Gastroesophageal sphincter (tissue), 4 donors: Measurements from ENCODE around the gene TMEM61. TPM values are rescaled to one million over a fixed set of nuclear protein-coding genes. Genes with fewer than 3 reads are reported as not detected.
A peak's percentile ranks its signal among the peaks of the same experiment; 100 is the strongest.
"Not testable (repeated sequence)": the region's sequence is repeated elsewhere in the genome, so short reads cannot be mapped to it uniquely, and the experiment has no call there.

Experiments used
- ATAC-seq: fragments of 150-250 bp; one replicate; pipeline ENCODE4 v1.9.1; 2016; ENCODE audit warnings: mild to moderate bottlenecking, moderate library complexity
- H3K27ac ChIP-seq, 4 donors: fragments of 200-600 bp; sonication (generic) in 3 of 4; 1 replicate in 3 of 4; 2 replicates in 1 of 4; pipeline ENCODE4 v1.5.1; 2016 to 2019
- H3K27me3 ChIP-seq: fragments of 200-600 bp; sonication (generic); one replicate; pipeline ENCODE4 v1.5.1; 2019
- H3K36me3 ChIP-seq, 2 donors: fragments of 200-600 bp; sonication (generic); one replicate each; pipeline ENCODE4 v1.5.1; 2019; ENCODE audit warnings: control low read depth in 1 of 2
- H3K4me1 ChIP-seq, 3 donors: fragments of 200-600 bp; sonication (generic); 1 replicate in 2 of 3; 2 replicates in 1 of 3; pipeline ENCODE4 v1.5.1; 2016 to 2019; ENCODE audit warnings: control low read depth in 2 of 3
- H3K4me3 ChIP-seq, 2 donors: fragments of 200-600 bp; sonication (generic); one replicate each; pipeline ENCODE4 v1.5.1; 2019; ENCODE audit warnings: mild to moderate bottlenecking in 1 of 2, moderate library complexity in 1 of 2
- H3K9me3 ChIP-seq, 3 donors: fragments of 200-600 bp; sonication (generic); one replicate each; pipeline ENCODE4 v1.5.1; 2017 to 2019; ENCODE audit warnings: control low read depth in 2 of 3
- EP300 ChIP-seq: sonication (generic); formaldehyde crosslinking; IDR thresholded peaks from one replicate; pipeline ENCODE4 v1.6.1; 2017; ENCODE audit warnings: antibody characterized with exemption, mild to moderate bottlenecking
- POLR2A ChIP-seq, 2 donors: fragments of 450-650 bp; IDR thresholded peaks; one replicate each; pipeline ENCODE4 v1.6.1; 2017; ENCODE audit warnings: antibody characterized with exemption in 2 of 2, mild to moderate bottlenecking in 2 of 2, moderate library complexity in 1 of 2
- POLR2AphosphoS5 ChIP-seq: sonication (generic); formaldehyde crosslinking; IDR thresholded peaks from one replicate; pipeline ENCODE4 v1.6.1; 2017; ENCODE audit warnings: antibody characterized with exemption
- WGBS, 2 donors: methylation state at CpG; one replicate each; pipeline ENCODE4 v1.1.5; 2018; ENCODE audit warnings: low coverage in 1 of 2; 5-methylcytosine and 5-hydroxymethylcytosine counted together
- total RNA-seq, 4 donors: library from RNA; depleted of rRNA; stranded (reverse); fragments of >200 nt; gene quantifications; one replicate each; pipeline ENCODE4 v1.1.0, GENCODE V29; 2016
- TF ChIP-seq, protein P1 (sequence below), 4 experiments: fragments of 200-600 bp in 2 of 4; fragments of 450-650 bp in 2 of 4; sonication (generic) in 1 of 4; IDR thresholded peaks; one replicate each; pipeline ENCODE4 v1.5.1; 2017 to 2019; ENCODE audit warnings: antibody characterized with exemption in 4 of 4, mild to moderate bottlenecking in 2 of 4, moderate library complexity in 2 of 4

Gene TMEM61
- total RNA-seq, 4 donors from 2014 or later = 1.5 to 2.5 (median 1.5) TPM; not detected in 1

DNA sequence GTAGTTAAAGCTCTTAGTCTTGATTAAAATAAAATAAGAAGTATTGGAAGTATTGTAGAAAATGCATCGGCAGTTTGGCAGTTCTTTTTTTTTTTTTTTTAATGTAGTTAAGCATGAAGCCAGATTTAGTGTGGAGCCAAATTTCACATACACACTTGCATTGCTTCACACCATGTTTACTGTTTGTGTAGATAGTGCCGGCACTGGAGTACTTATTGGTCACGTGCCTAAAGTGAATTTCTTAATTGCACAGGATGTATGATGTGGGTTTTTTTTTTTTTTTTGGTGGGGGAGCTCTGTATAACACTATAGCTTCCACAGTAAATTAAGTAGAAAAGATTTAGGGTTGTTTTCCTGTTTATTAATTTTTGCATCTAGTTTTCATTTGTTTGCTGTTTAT is 21.2 kb upstream of the TMEM61 start:
- Histone ChIP-seq H3K36me3 (no peaks in the 10 kb centered on the region), H3K9me3 (peaks cover 0 to 7% (median 0%) of the 10 kb centered on the region in 3 donors), H3K27me3 (no peaks in the 10 kb centered on the region), H3K27ac (no peak overlapping the region), H3K4me1 (no peaks in the 10 kb centered on the region), H3K4me3 (no peak overlapping the region)
- WGBS, 2 donors = 63 to 65% methylated on average over 3 of the region's 3 CpGs
- TF ChIP-seq, protein P1, sequence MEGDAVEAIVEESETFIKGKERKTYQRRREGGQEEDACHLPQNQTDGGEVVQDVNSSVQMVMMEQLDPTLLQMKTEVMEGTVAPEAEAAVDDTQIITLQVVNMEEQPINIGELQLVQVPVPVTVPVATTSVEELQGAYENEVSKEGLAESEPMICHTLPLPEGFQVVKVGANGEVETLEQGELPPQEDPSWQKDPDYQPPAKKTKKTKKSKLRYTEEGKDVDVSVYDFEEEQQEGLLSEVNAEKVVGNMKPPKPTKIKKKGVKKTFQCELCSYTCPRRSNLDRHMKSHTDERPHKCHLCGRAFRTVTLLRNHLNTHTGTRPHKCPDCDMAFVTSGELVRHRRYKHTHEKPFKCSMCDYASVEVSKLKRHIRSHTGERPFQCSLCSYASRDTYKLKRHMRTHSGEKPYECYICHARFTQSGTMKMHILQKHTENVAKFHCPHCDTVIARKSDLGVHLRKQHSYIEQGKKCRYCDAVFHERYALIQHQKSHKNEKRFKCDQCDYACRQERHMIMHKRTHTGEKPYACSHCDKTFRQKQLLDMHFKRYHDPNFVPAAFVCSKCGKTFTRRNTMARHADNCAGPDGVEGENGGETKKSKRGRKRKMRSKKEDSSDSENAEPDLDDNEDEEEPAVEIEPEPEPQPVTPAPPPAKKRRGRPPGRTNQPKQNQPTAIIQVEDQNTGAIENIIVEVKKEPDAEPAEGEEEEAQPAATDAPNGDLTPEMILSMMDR (IDR thresholded peaks at IDR 0.05) = no peak
- TF ChIP-seq POLR2AphosphoS5 (no peak), EP300 (no peak), POLR2A (IDR thresholded peaks at IDR 0.05) (no peak)
- ATAC-seq = no peak

DNA sequence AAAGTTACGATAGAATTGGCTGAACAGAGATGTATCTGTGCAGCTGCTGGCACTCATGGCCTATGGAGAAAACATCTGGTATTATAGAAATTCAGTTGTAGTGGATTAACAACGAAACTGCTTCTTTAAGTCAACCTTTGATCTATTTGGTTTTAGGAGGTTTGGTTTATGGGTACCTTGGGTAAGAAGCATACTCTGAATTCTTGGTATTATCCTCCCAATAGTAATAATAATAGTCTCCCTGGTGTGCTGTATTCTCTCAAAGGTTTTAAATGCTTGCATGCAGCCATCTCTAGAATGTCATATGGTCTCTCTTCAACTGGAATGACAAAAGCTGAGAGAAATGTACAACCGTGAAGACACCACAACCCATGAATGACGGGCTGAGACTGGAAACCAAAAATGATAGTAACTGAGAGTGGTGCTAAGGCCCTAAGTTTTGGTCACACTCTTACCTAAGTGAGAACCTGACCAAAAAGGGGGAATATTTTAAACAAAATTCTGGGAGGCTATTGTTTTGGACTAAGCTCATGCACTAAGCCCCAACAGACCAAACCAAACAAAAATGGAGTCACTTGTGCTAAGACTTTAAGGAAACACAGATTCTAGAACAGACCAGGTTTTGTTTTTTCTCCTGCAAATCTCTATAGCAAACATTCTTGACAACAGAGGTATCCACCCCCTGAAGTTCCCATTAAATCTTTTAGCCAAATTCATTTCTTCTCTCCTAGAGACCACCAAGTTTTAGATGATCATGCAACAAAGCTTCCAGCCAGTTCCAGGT is 17.6 kb upstream of the TMEM61 start:
- no peak for TF ChIP-seq EP300
- H3K4me1 ChIP-seq = no peaks in the 10 kb centered on the region
- WGBS, 2 donors = 53 to 71% methylated on average over 3 to 4 of the region's 4 CpGs
- no peaks in the 10 kb centered on the region for H3K36me3 ChIP-seq
- H3K9me3 ChIP-seq = peaks cover 0 to 2% (median 0%) of the 10 kb centered on the region in 3 donors
- ATAC-seq = no peak
- no peak overlapping the region for H3K4me3 ChIP-seq
- no peak overlapping the region for H3K27ac ChIP-seq
- H3K27me3 ChIP-seq = peaks cover 16% of the 10 kb centered on the region

DNA sequence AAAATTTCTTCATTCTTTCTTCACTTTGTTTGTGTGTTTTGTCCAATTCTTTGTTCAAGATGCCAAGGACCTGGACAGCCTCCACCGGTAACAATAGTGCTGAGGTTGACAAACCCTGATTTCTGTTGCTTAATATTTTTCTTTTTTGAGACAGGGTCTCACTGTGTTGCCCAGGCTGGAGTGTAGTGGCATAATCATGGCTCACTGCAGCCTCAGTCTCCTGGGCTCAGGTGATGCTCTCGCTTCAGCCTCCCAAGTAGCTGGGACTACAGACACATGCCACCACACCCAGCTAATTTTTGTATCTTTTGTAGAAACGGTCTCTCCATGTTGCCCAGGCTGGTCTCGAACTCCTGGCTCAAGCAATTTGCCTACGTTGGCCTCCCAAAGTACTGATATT is 16.6 kb upstream of the TMEM61 start:
- not testable (repeated sequence) for H3K9me3 ChIP-seq, H3K4me1 ChIP-seq, H3K36me3 ChIP-seq, H3K27ac ChIP-seq, H3K4me3 ChIP-seq, ATAC-seq
- H3K27me3 ChIP-seq = peaks cover 16% of the 10 kb centered on the region
- WGBS, 2 donors = 87 to 97% methylated on average over 4 to 5 of the region's 5 CpGs

DNA sequence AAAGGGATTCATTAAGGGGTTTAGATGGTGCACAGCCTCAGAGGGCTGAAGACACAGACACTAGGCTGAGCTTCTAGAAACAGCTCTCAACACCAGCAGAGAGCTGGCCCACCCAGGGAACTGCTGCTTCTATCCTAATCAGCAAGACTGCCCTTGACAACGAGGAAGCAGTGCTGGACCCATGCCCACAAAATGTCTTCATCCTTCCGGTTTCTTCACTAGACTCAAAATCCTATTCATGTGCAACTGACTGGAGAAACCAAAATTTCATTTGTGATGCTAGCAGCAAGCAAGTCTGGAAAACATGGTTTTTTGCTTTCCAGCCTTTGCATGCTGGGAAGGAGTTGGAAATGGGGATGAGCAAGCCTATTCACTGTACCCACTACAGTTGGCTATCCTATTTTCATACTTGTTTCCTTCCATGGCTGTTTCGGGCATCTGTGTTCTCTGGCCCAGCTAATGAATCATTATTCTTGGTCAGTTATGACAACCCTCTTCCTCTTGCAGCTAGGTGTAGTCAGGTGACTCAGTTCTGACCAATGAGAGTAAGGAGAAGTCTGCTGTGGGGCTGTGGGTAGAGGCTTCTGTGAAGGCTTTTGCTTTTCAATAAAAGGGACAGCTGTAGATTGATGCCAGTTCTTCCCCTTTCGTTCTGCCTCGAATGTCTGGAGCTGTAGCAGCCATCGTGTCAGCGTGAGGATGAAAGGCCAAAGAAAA is 14.6 kb upstream of the TMEM61 start:
- Histone ChIP-seq H3K9me3 (no peaks in the 10 kb centered on the region), H3K4me3 (no peak overlapping the region), H3K27ac (no peak overlapping the region), H3K4me1 (no peaks in the 10 kb centered on the region), H3K27me3 (peaks cover 16% of the 10 kb centered on the region), H3K36me3 (no peaks in the 10 kb centered on the region)
- 36 to 58% methylated on average over 5 to 7 of the region's 7 CpGs for WGBS, 2 donors
- TF ChIP-seq EP300 = no peak
- TF ChIP-seq, protein P1 (IDR thresholded peaks at IDR 0.05) = no peak
- TF ChIP-seq POLR2A (IDR thresholded peaks at IDR 0.05) = no peak
- TF ChIP-seq POLR2AphosphoS5 = no peak
- peak; percentile 53 for ATAC-seq

DNA sequence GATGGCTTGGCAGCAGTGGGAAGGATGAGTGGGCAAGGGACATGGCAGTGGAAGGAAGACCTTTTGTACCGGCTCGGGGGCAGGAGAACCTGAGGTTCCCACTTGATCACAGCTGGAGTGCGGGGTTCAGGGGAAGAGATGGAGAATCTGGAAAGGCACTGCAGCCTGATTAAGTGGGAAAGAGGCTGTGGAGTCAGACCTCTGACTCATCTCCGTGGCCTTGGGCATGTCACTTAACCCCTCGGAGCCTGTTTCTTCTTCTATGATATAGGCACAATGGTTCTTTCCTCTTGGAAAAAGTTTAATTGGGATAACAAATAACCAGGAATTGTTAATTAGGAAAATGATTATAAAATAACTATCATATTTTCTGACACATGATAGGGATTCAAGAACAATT is 13.1 kb upstream of the TMEM61 start:
- no peak for ATAC-seq
- Histone ChIP-seq H3K27me3 (peaks cover 16% of the 10 kb centered on the region), H3K27ac (no peak overlapping the region), H3K9me3 (no peaks in the 10 kb centered on the region), H3K4me1 (peaks cover 0 to under 1% (median 0%) of the 10 kb centered on the region in 3 donors), H3K36me3 (no peaks in the 10 kb centered on the region), H3K4me3 (no peak overlapping the region)
- 77 to 82% methylated on average over 5 of the region's 5 CpGs for WGBS, 2 donors
- TF ChIP-seq POLR2AphosphoS5 (no peak), EP300 (no peak), POLR2A (IDR thresholded peaks at IDR 0.05) (no peak)
- TF ChIP-seq, protein P1 (IDR thresholded peaks at IDR 0.05) = no peak

DNA sequence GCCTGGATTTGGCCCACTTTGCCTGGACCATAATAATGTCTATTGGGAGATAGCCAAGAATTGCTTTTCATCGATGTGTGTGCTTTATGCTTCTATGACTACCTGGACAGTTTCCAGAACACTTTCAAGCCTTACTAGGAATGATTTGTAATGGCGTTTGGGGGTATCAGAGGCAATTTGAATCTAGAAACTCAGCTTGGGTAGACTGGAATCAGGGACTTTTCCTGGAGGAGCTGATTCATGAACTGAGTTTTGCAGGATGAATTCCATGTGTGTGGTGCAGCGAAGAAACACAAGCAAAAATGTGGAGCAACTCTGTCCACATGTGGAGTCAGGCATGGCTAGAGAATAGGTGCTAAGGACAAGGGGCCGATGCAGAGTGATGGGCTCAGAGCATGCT is 11.9 kb upstream of the TMEM61 start:
- H3K4me1 ChIP-seq = peaks cover 0 to 12% (median 0%) of the 10 kb centered on the region in 3 donors
- peaks cover 16% of the 10 kb centered on the region for H3K27me3 ChIP-seq
- H3K9me3 ChIP-seq = no peaks in the 10 kb centered on the region
- H3K4me3 ChIP-seq = no peak overlapping the region
- no peak for ATAC-seq
- TF ChIP-seq POLR2AphosphoS5 (no peak), EP300 (no peak), POLR2A (IDR thresholded peaks at IDR 0.05) (no peak)
- TF ChIP-seq, protein P1 (IDR thresholded peaks at IDR 0.05) = no peak
- WGBS, 2 donors = 68 to 75% methylated on average over 3 to 4 of the region's 4 CpGs
- no peaks in the 10 kb centered on the region for H3K36me3 ChIP-seq
- no peak overlapping the region for H3K27ac ChIP-seq
